ENCODE results near the gene PAIP1.

The PAIP1 gene

DNA sequence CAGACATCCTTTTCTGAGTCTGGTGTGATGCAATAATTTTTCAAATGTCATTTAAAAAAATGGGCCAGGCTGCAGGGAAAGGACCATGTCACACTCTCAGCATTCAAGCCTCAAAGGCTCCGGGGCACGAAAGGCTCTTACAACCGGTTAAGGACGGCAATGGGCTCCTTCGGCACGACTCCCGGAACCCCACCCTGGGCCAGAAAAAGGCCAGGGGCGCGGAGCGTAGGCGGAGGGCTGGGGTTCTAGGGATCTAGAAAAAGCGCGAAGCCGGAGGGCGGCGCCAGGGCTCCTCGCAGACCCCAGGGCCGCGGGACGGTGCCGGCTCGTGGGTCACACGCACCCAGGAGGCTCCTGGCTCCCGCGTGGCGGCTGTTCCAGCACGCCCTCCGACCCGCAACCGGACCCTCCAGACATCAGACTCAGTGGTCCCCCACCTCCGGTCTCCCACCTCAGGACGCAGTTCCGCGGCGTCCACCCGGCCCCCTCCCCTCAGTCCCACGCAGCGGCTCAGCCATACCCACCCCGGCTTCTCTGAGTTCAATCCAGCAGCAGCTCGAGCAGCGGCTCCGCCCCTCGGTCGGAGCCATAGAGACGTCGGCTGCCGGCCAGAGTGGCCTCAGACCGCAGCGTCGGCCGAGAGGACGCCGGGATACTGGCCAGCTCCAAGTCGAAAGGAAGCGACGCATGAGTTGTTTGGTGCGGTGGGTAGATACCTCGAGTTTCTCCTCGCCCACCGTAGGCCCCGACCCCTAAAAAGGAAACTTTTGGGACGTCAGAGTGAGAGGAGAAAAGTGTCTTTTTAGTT, 73.4 kb downstream of the PAIP1 start, which contains the start of gene TMEM267:
TSS of gene TMEM267 (minus strand) at position 568 of the 808 bp plus-strand sequence. CDS start 29,896 bp downstream, outside the sequence.
- Mint-ChIP-seq H3K4me3 (peak within 1 kb of the TSS; percentile 96), H3K4me1 (ENCODE audit: low read depth) (peaks cover 23% of the 10 kb centered on the region), H3K27me3 (no peaks in the 10 kb centered on the region), H3K27ac (peak within 1 kb of the TSS; percentile 99), H3K9me3 (no peaks in the 10 kb centered on the region), H3K36me3 (ENCODE audit: low read depth) (peaks cover 13% of the 10 kb centered on the region)
- intact Hi-C loops (cut with micrococcal nuclease), result loop anchor here (1.0 to 5.0 kb wide), 7 partner anchors 31 to 491 kb away; partner anchors contain the start of genes C5orf34, HMGCS1, NNT and PAIP1

DNA sequence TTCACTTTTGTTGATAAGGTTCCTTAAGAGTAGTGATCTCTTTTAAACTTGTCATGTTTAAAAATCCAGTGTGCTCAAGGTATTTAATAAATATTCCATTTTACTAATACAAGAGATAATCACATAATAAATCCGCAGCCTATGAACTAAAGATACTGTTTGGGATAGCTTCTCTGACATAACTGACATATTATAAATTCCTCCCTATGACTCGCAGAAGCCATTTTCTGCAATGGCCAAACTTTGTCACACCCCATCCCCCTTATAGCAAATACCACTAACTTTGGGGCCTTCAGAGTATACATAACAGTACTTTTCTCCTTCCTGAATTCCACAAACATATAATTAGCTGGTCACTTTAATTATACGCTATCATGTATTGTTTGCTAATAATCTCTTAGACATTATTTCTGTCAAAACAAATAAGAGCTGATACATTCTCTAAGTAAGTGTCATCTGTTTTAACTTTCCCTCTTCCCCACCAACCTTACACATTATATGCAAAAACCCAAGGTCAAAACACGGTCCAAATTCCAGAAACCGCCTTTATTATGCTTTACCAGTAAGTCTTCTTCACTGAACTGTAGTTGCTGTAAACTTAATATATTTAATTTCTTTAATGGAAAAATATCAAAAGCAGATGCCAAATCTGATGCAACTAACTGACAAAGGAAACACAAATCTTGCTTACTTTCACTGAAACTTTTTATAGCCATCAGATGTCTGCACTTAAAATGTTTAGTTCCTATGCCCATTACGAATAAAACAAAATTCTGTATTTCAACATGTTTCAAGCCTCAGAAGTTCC, 74.2 kb downstream of the PAIP1 start:
- intact Hi-C loops (cut with micrococcal nuclease), result loop anchor here (5.0 kb wide), 4 partner anchors 75 to 490 kb away; partner anchors contain the start of genes PAIP1 and ZNF131
- peaks cover 13% of the 10 kb centered on the region for H3K36me3 Mint-ChIP-seq (ENCODE audit: low read depth)
- peak overlapping the region; percentile 99 for H3K27ac Mint-ChIP-seq
- peak overlapping the region; percentile 96 for H3K4me3 Mint-ChIP-seq
- peaks cover 23% of the 10 kb centered on the region for H3K4me1 Mint-ChIP-seq (ENCODE audit: low read depth)
- no peaks in the 10 kb centered on the region for H3K9me3 Mint-ChIP-seq
- H3K27me3 Mint-ChIP-seq, result no peaks in the 10 kb centered on the region

Data from dendritic cell treated with granulocyte-macrophage colony-stimulating factor and Interleukin-4, amounts not matched to agents 40 ng/mL and 50 ng/mL, for 4 days (primary cell).